H1 (cell line): ENCODE measurements around the gene CRACDL. TPM values are rescaled to one million over a fixed set of nuclear protein-coding genes. Genes with fewer than 3 reads are reported as not detected.

Source experiments
- CTCF ChIA-PET: fragments of 300-600 bp; sonication (Branson Sonifier 250); formaldehyde crosslinking; loops from one replicate; lab custom pipeline; 2021; ENCODE audit not compliant: partially characterized antibody; lab: Charles Lee
- POLR2A ChIA-PET: fragments of 300-600 bp; sonication (Branson Sonifier 250); formaldehyde crosslinking; loops from one replicate; lab custom pipeline; 2021; ENCODE audit warnings: inconsistent platforms; ENCODE audit not compliant: partially characterized antibody; lab: Charles Lee
- DNase-seq, 2 experiments: peaks; one replicate each; pipeline versions ENCODE4 v3.0.0 to v3.0.0-alpha.2; 2010 to 2022; ENCODE audit warnings: low spot score in 2 of 2, low read depth in 1 of 2, mixed read lengths in 1 of 2
- FAIRE-seq: peaks from 2 replicates; lab custom pipeline; 2011; peaks lifted over from hg19 to GRCh38; lab: Jason Lieb, UNC
- H2AFZ ChIP-seq: 2 replicates; pipeline ENCODE4 v1.8.1; 2012; ENCODE audit warnings: low read length, inconsistent platforms
- H2AK5ac ChIP-seq: 2 replicates; pipeline ENCODE4 v1.6.1; 2013; ENCODE audit warnings: low read depth, low read length
- H2BK120ac ChIP-seq: replicated peaks from 2 replicates; pipeline ENCODE3; 2013; ENCODE audit warnings: low read depth, low read length, inconsistent platforms
- H2BK12ac ChIP-seq: 2 replicates; pipeline ENCODE4 v1.6.1; 2013; ENCODE audit warnings: low read depth, low read length
- H2BK15ac ChIP-seq: 2 replicates; pipeline ENCODE4 v1.6.1; 2013; ENCODE audit warnings: low read length
- H2BK20ac ChIP-seq: 2 replicates; pipeline ENCODE4 v1.6.1; 2013; ENCODE audit warnings: low read length
- H2BK5ac ChIP-seq: 2 replicates; pipeline ENCODE4 v1.6.1; 2013; ENCODE audit warnings: low read depth, low read length
- H3K14ac ChIP-seq: 2 replicates; pipeline ENCODE4 v1.6.1; 2013; ENCODE audit warnings: inconsistent platforms; ENCODE audit not compliant: insufficient read length
- H3K18ac ChIP-seq: 2 replicates; pipeline ENCODE4 v1.6.1; 2013; ENCODE audit warnings: low read length; ENCODE audit errors: extremely low read depth
- H3K23ac ChIP-seq: 2 replicates; pipeline ENCODE4 v1.6.1; 2013; ENCODE audit warnings: inconsistent platforms; ENCODE audit not compliant: insufficient read length
- H3K23me2 ChIP-seq: 2 replicates; pipeline ENCODE4 v1.6.1; 2013; ENCODE audit warnings: low read depth, low read length
- H3K27ac ChIP-seq: 2 replicates; pipeline ENCODE4 v1.6.1; 2011; ENCODE audit warnings: low read depth, low read length, inconsistent platforms
- H3K27me3 ChIP-seq, 4 experiments: replicated peaks in 1 of 4; 1 replicate in 1 of 4; 2 replicates in 3 of 4; pipeline versions ENCODE4 v1.6.1 to v1.8.1; 2011 to 2013; ENCODE audit warnings: low read length in 3 of 4, mild to moderate bottlenecking in 3 of 4, inconsistent platforms in 2 of 4, mixed read lengths in 2 of 4, moderate library complexity in 1 of 4; ENCODE audit not compliant: control insufficient read depth in 3 of 4, insufficient read depth in 3 of 4; ENCODE audit errors: extremely low read depth in 1 of 4
- H3K36me3 ChIP-seq, 4 experiments: 2 replicates each; pipeline versions ENCODE4 v1.6.1 to v1.8.1; 2011 to 2013; ENCODE audit warnings: mild to moderate bottlenecking in 4 of 4, low read length in 3 of 4, moderate library complexity in 2 of 4, control low read depth in 1 of 4, inconsistent platforms in 1 of 4; ENCODE audit not compliant: insufficient read depth in 4 of 4, control insufficient read depth in 2 of 4
- H3K4ac ChIP-seq: replicated peaks from 2 replicates; pipeline ENCODE3; 2013; ENCODE audit warnings: low read length, low read depth, mixed read lengths, inconsistent platforms; ENCODE audit not compliant: insufficient read length
- H3K4me1 ChIP-seq, 4 experiments: replicated peaks in 1 of 4; 1 replicate in 1 of 4; 2 replicates in 3 of 4; pipeline versions ENCODE4 v1.6.1 to v1.8.1; 2011 to 2013; ENCODE audit warnings: low read length in 3 of 4, inconsistent platforms in 2 of 4, mixed read lengths in 1 of 4; ENCODE audit not compliant: insufficient read depth in 4 of 4, control insufficient read depth in 3 of 4
- H3K4me2 ChIP-seq, 2 experiments: 2 replicates each; pipeline versions ENCODE4 v1.6.1 to v1.8.1; 2011 to 2013; ENCODE audit warnings: low read depth in 2 of 2, low read length in 2 of 2, control low read depth in 1 of 2, inconsistent platforms in 1 of 2, mild to moderate bottlenecking in 1 of 2; ENCODE audit not compliant: insufficient read depth in 1 of 2
- H3K4me3 ChIP-seq, 4 experiments: fragments of 200-600, 300-600 bp in 1 of 4; sonication (generic), shearing (Covaris generic), sonication (Bioruptor Twin) in 1 of 4; 2 replicates each; pipeline versions ENCODE4 v1.5.1 to v1.8.1; 2011 to 2016; ENCODE audit warnings: low read length in 4 of 4, low read depth in 3 of 4, control low read depth in 2 of 4, inconsistent platforms in 2 of 4, mild to moderate bottlenecking in 2 of 4, mixed read lengths in 1 of 4, moderate library complexity in 1 of 4; ENCODE audit not compliant: insufficient read depth in 2 of 4; ENCODE audit errors: extremely low read depth in 1 of 4
- H3K56ac ChIP-seq: replicated peaks from 2 replicates; pipeline ENCODE3; 2013; ENCODE audit warnings: low read depth, mild to moderate bottlenecking, mixed read lengths, low read length, inconsistent platforms; ENCODE audit not compliant: insufficient read length
- H3K79me1 ChIP-seq: 2 replicates; pipeline ENCODE4 v1.6.1; 2013; ENCODE audit warnings: low read depth, low read length, control low read depth
- H3K79me2 ChIP-seq, 2 experiments: 2 replicates each; pipeline versions ENCODE4 v1.6.1 to v1.8.1; 2012 to 2013; ENCODE audit warnings: low read length in 2 of 2, mild to moderate bottlenecking in 2 of 2, inconsistent platforms in 1 of 2; ENCODE audit not compliant: insufficient read depth in 2 of 2, control insufficient read depth in 1 of 2
- H3K9ac ChIP-seq, 4 experiments: replicated peaks in 1 of 4; 1 replicate in 1 of 4; 2 replicates in 3 of 4; pipeline versions ENCODE4 v1.6.1 to v1.8.1; 2011 to 2013; ENCODE audit warnings: low read depth in 3 of 4, low read length in 3 of 4, control low read depth in 2 of 4, mild to moderate bottlenecking in 2 of 4, moderate library complexity in 2 of 4, inconsistent platforms in 1 of 4; ENCODE audit errors: extremely low read depth in 1 of 4
- H3K9me3 ChIP-seq, 2 experiments: 2 replicates each; pipeline versions ENCODE4 v1.6.1 to v1.8.1; 2012 to 2013; ENCODE audit warnings: mild to moderate bottlenecking in 2 of 2, moderate library complexity in 2 of 2, control low read depth in 1 of 2, inconsistent platforms in 1 of 2, low read depth in 1 of 2, low read length in 1 of 2, mixed read lengths in 1 of 2; ENCODE audit not compliant: insufficient read depth in 2 of 2
- H4K20me1 ChIP-seq, 2 experiments: replicated peaks in 1 of 2; 2 replicates each; pipeline versions ENCODE3 to v1.8.1; 2011 to 2013; ENCODE audit warnings: inconsistent platforms in 2 of 2, low read length in 2 of 2, mild to moderate bottlenecking in 1 of 2; ENCODE audit not compliant: insufficient read depth in 2 of 2, control insufficient read depth in 1 of 2
- H4K5ac ChIP-seq: 2 replicates; pipeline ENCODE4 v1.6.1; 2013; ENCODE audit warnings: low read length, low read depth, mixed read lengths, inconsistent platforms; ENCODE audit not compliant: insufficient read length
- H4K8ac ChIP-seq: 2 replicates; pipeline ENCODE4 v1.8.0; 2013; ENCODE audit warnings: mild to moderate bottlenecking, moderate library complexity, low read length, inconsistent platforms; ENCODE audit not compliant: insufficient read depth; ENCODE audit errors: extremely low read depth
- H4K91ac ChIP-seq: replicated peaks from 2 replicates; pipeline ENCODE3; 2013; ENCODE audit warnings: low read length, mixed read lengths, inconsistent platforms; ENCODE audit not compliant: insufficient read length
- CBX5 ChIP-seq: fragments of 300-800, 300-1000 bp; sonication (generic); IDR thresholded peaks from 2 replicates; pipeline ENCODE4 v1.7.1; 2016; ENCODE audit warnings: antibody characterized with exemption, low read length, low read depth
- CHD1 ChIP-seq: IDR thresholded peaks from 2 replicates; pipeline ENCODE4 v1.6.1; 2012; ENCODE audit warnings: low read depth, low read length, improper control_type of control experiment
- CHD2 ChIP-seq: IDR thresholded peaks from 2 replicates; pipeline ENCODE4 v1.6.1; 2012; ENCODE audit warnings: low read length, improper control_type of control experiment
- GABPA ChIP-seq: IDR thresholded peaks from 2 replicates; pipeline ENCODE4 v1.6.1; 2011; ENCODE audit warnings: mild to moderate bottlenecking, low read length, moderate library complexity, borderline replicate concordance; ENCODE audit not compliant: insufficient read depth
- HDAC6 ChIP-seq: IDR thresholded peaks from one replicate; pipeline ENCODE4 v1.7.1; 2012; ENCODE audit warnings: low read depth, mild to moderate bottlenecking, inconsistent platforms, low read length, moderate library complexity
- KDM4A ChIP-seq: IDR thresholded peaks from one replicate; pipeline ENCODE4 v1.7.1; 2012; ENCODE audit warnings: low read depth, mild to moderate bottlenecking, moderate library complexity, low read length, inconsistent platforms; ENCODE audit not compliant: severe bottlenecking
- NRF1 ChIP-seq: IDR thresholded peaks from 2 replicates; pipeline ENCODE4 v1.6.1; 2011; ENCODE audit warnings: mild to moderate bottlenecking, low read depth, low read length, improper control_type of control experiment
- RAD21 ChIP-seq, 2 experiments: IDR thresholded peaks in 1 of 2; conservative IDR thresholded peaks in 1 of 2; 2 replicates each; pipeline ENCODE4 v1.6.1; 2011; ENCODE audit warnings: low read depth in 2 of 2, low read length in 2 of 2, improper control_type of control experiment in 1 of 2, inconsistent platforms in 1 of 2, mild to moderate bottlenecking in 1 of 2, moderate library complexity in 1 of 2
- TAF7 ChIP-seq: optimal IDR thresholded peaks from 2 replicates; pipeline ENCODE3; 2011; ENCODE audit warnings: low read depth, mild to moderate bottlenecking, inconsistent platforms, low read length, moderate library complexity, borderline replicate concordance
- WGBS, 2 experiments: shearing (Covaris generic) in 1 of 2; methylation state at CpG; one replicate each; pipeline versions ENCODE4 v1.1.6 to v1.1.7; 2013 to 2015; ENCODE audit warnings: low lambda C conversion rate in 2 of 2, mixed read lengths in 2 of 2, inconsistent platforms in 1 of 2, low coverage in 1 of 2, missing lambda C conversion rate in 1 of 2; ENCODE audit not compliant: insufficient replicate concordance in 2 of 2, insufficient coverage in 1 of 2, insufficient read length in 1 of 2; ENCODE audit errors: extremely low coverage in 1 of 2, missing lambda C conversion rate in 1 of 2; 5-methylcytosine and 5-hydroxymethylcytosine counted together
- polyA plus RNA-seq, 7 experiments: library from polyadenylated mRNA; depleted of rRNA in 3 of 7; stranded (reverse) in 5 of 7; unstranded in 2 of 7; fragments of >200 nt in 5 of 7; fragments of 200-250 nt in 2 of 7; gene quantifications; 1 replicate in 5 of 7; 2 replicates in 1 of 7; 4 replicates in 1 of 7; pipeline versions ENCODE4 v1.2.1 to v1.2.3, GENCODE V29; 2011 to 2013; ENCODE audit warnings: missing spikeins in 2 of 7, mixed read lengths in 2 of 7
- total RNA-seq: library from RNA; stranded (reverse); fragmentation: NEBNext Ultra II Directional; extraction: Animal tissue kit (Norgen Biotek cat#: 25700); gene quantifications from 2 replicates; pipeline ENCODE4 v1.2.1, GENCODE V29; 2021

The CRACDL gene
- total and polyA plus RNA-seq, 2 of the 8 experiments (the other 6 are each of a cell fraction or from before 2014, with no cell fraction given): 0.07 to 0.38 TPM

DNA sequence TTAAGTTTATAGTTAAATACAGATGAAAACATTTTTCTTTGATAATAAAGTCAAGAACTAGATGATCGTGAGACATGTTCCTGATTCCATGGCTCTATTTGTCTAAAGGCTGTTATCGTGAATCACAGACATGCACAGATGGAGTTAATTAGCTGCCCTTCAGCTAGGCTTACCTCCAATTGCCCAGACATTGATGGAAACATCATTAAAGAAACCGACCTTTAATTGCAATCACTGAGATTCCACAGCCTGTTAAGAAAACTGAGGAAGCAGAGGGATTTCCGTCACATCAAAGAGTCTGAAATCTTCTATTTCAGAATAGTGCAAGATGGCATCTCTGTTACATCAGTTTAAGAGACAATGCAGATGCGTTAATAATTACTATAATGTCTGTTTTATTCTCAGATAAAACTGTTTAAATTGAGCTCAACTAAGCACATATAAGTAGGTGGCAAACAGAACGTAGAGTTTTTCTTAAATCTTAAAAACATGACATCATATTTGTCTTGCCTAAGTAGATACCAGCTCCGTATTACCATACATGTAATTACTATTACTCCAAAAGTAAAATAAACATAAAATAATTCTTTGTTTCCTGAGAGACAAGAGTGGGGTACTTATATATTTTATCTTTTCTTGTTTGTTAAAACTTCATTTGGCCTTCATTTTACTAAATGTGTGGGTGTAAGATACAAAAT lies 23.9 kb upstream of the CRACDL start:
- Histone ChIP-seq H3K27ac (no peak overlapping the region), H3K4me1 (no peaks in the 10 kb centered on the region), H4K5ac (no peak overlapping the region), H2BK20ac (no peak overlapping the region), H3K18ac (no peak overlapping the region), H3K27me3 (no peaks in the 10 kb centered on the region), H3K23ac (no peak overlapping the region), H3K4ac (no peak overlapping the region), H3K79me1 (no peaks in the 10 kb centered on the region), H3K23me2 (no peaks in the 10 kb centered on the region), H3K9ac (no peak overlapping the region), H3K14ac (no peak overlapping the region), H4K91ac (no peak overlapping the region), H3K9me3 (0 out of 4 replicates have a peak, but pooled peaks cover 0 to 5% of the 10 kb centered on the region in 2 experiments), H3K79me2 (no peaks in the 10 kb centered on the region), H2BK5ac (no peak overlapping the region), H3K56ac (no peak overlapping the region), H3K4me2 (no peak overlapping the region), H3K36me3 (no peaks in the 10 kb centered on the region), H4K8ac (no peak overlapping the region), H4K20me1 (no peaks in the 10 kb centered on the region), H2BK12ac (no peak overlapping the region), H2BK120ac (no peak overlapping the region), H2AFZ (no peak overlapping the region), H2AK5ac (no peak overlapping the region), H2BK15ac (no peak overlapping the region), H3K4me3 (no peak overlapping the region)
- FAIRE-seq (no peak), DNase-seq (no peak)
- POLR2A ChIA-PET: no interaction called here
- 93% methylated on average over 7 of the region's 7 CpGs; no CpG with 5 or more reads in 1 of the 2 experiments for WGBS, 2 experiments
- CTCF ChIA-PET: interaction anchor here (0.5 to 1.4 kb wide), 3 partner anchors 9 to 123 kb away, joined by 3 read pairs; no protein-coding TSS in a partner anchor
- TF ChIP-seq RAD21 (IDR thresholded peaks at IDR 0.05 in 1 of 2, conservative IDR thresholded peaks at IDR 0.05 in 1 of 2; ENCODE audit: low read depth in 2 of 2, low read length in 2 of 2): no peak
- TF ChIP-seq KDM4A: no peak
- TF ChIP-seq GABPA: no peak
- no peak for TF ChIP-seq CHD2
- no peak for TF ChIP-seq TAF7
- TF ChIP-seq CHD1: no peak
- no peak for TF ChIP-seq NRF1
- TF ChIP-seq CBX5: no peak
- TF ChIP-seq HDAC6: no peak
